Endodermal cell (in vitro differentiated cells): ENCODE results near the gene FAM131A. TPM values are rescaled to one million over a fixed set of nuclear protein-coding genes. Genes with fewer than 3 reads are reported as not detected.

Experiments used
- DNase-seq: peaks from one replicate; pipeline ENCODE4 v3.0.0-alpha.2; 2017
- H3K27ac ChIP-seq: 2 replicates; pipeline ENCODE4 v1.5.1; 2013; ENCODE audit warnings: mild to moderate bottlenecking, low read depth, low read length, moderate library complexity
- H3K27me3 ChIP-seq: 2 replicates; pipeline ENCODE4 v1.6.1; 2013; ENCODE audit warnings: mild to moderate bottlenecking, low read length, moderate library complexity; ENCODE audit not compliant: insufficient read depth, control insufficient read depth, poor library complexity, severe bottlenecking
- H3K36me3 ChIP-seq: 2 replicates; pipeline ENCODE4 v1.7.0; 2013; ENCODE audit warnings: mild to moderate bottlenecking, low read length, moderate library complexity; ENCODE audit not compliant: control insufficient read depth, insufficient read depth
- H3K4me1 ChIP-seq: one replicate; pipeline ENCODE4 v1.7.0; 2013; ENCODE audit warnings: low read length; ENCODE audit not compliant: control insufficient read depth, insufficient read depth
- H3K4me3 ChIP-seq: 2 replicates; pipeline ENCODE4 v1.5.1; 2013; ENCODE audit warnings: mild to moderate bottlenecking, low read length, moderate library complexity
- H3K9ac ChIP-seq: 2 replicates; pipeline ENCODE4 v1.6.1; 2013; ENCODE audit warnings: mild to moderate bottlenecking, low read length, moderate library complexity; ENCODE audit not compliant: poor library complexity, severe bottlenecking; ENCODE audit errors: extremely low read depth
- H3K9me3 ChIP-seq: 2 replicates; pipeline ENCODE4 v1.6.1; 2013; ENCODE audit warnings: mild to moderate bottlenecking, low read length, moderate library complexity; ENCODE audit not compliant: control insufficient read depth
- H3K27ac Mint-ChIP-seq: 2 replicates; pipeline ENCODE4 v1.8.0; 2020; ENCODE audit warnings: mixed read lengths
- H3K27me3 Mint-ChIP-seq: 2 replicates; pipeline ENCODE4 v1.8.0; 2021; ENCODE audit warnings: mild to moderate bottlenecking, mixed read lengths; ENCODE audit not compliant: insufficient read depth
- H3K36me3 Mint-ChIP-seq: 2 replicates; pipeline ENCODE4 v1.8.0; 2020; ENCODE audit warnings: low read depth, mixed read lengths
- H3K4me1 Mint-ChIP-seq: 2 replicates; pipeline ENCODE4 v1.8.0; 2020; ENCODE audit warnings: mixed read lengths
- H3K4me3 Mint-ChIP-seq: 2 replicates; pipeline ENCODE4 v1.8.0; 2020; ENCODE audit warnings: mild to moderate bottlenecking, moderate library complexity, mixed read lengths
- H3K9me3 Mint-ChIP-seq: 2 replicates; pipeline ENCODE4 v1.8.0; 2020; ENCODE audit warnings: mild to moderate bottlenecking, mixed read lengths
- WGBS, 2 experiments: methylation state at CpG; one replicate each; pipeline versions ENCODE4 v1.1.5 to v1.1.7; 2013; ENCODE audit warnings: missing lambda C conversion rate in 2 of 2, mixed read lengths in 1 of 2; ENCODE audit not compliant: insufficient coverage in 1 of 2, insufficient read length in 1 of 2; 5-methylcytosine and 5-hydroxymethylcytosine counted together
- total RNA-seq, 2 donors: library from RNA; stranded (reverse); fragmentation: NEBNext Ultra II Directional in 1 of 2; extraction: Animal tissue kit (Norgen Biotek cat#: 25700) in 1 of 2; gene quantifications; 2 replicates in 1 of 2; 3 replicates in 1 of 2; pipeline ENCODE4 v1.2.1, GENCODE V29; 2021
- TF ChIP-seq, protein P1 (sequence below): fragments of 200-600 bp; sonication (generic); conservative IDR thresholded peaks from 2 replicates; pipeline ENCODE4 v1.5.0; 2021; ENCODE audit warnings: antibody characterized with exemption, mild to moderate bottlenecking

Gene FAM131A
- total RNA-seq, 2 donors from 2014 or later, result 18.3 to 24.1 TPM

DNA sequence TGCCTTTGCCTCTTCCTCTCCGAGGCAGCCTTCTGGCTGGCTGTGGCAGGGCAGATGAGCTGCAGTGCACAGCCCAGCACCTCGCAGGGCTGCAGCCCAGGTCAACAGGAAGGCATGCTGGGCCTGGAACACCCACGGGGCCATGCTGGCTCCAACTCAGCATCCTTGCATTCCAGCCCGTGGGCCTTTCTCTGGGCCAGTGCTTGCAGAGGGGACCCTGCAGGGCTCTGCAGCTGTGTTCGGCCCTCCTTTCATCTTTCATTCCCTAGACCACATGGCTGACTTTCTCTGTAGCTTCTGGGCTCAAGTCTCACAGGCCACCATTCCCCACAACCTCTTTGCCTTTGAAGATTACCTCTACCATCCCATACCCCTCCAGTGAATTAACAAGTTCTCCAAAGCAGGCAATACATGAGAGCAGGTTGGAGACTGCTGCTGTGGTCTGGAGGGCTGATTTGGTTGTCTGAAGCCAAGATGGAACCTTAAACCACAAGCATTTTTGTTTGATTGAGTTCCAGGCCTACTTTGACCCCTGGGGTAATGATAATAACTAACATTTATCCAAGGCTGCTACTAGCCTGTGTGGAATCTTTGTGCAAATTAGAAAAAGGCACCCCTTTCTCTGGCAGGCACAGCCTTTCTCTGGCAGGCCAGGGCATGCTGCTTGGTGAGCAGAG lies 5.9 kb downstream of the FAM131A start:
- Mint-ChIP-seq H3K4me1 (peaks cover 12% of the 10 kb centered on the region), H3K36me3 (peaks cover 30% of the 10 kb centered on the region), H3K27ac (no peak overlapping the region), H3K9me3 (no peaks in the 10 kb centered on the region), H3K27me3 (peaks cover 2% of the 10 kb centered on the region), H3K4me3 (no peak overlapping the region)
- H3K27me3 ChIP-seq, result no peaks in the 10 kb centered on the region
- no peaks in the 10 kb centered on the region for H3K9me3 ChIP-seq
- no peak overlapping the region for H3K27ac ChIP-seq
- WGBS, 2 experiments, result 64 to 86% methylated on average over 3 to 5 of the region's 5 CpGs
- no peak for DNase-seq
- TF ChIP-seq, protein P1, sequence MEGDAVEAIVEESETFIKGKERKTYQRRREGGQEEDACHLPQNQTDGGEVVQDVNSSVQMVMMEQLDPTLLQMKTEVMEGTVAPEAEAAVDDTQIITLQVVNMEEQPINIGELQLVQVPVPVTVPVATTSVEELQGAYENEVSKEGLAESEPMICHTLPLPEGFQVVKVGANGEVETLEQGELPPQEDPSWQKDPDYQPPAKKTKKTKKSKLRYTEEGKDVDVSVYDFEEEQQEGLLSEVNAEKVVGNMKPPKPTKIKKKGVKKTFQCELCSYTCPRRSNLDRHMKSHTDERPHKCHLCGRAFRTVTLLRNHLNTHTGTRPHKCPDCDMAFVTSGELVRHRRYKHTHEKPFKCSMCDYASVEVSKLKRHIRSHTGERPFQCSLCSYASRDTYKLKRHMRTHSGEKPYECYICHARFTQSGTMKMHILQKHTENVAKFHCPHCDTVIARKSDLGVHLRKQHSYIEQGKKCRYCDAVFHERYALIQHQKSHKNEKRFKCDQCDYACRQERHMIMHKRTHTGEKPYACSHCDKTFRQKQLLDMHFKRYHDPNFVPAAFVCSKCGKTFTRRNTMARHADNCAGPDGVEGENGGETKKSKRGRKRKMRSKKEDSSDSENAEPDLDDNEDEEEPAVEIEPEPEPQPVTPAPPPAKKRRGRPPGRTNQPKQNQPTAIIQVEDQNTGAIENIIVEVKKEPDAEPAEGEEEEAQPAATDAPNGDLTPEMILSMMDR, result no peak
- H3K36me3 ChIP-seq, result peaks cover 26% of the 10 kb centered on the region
- H3K4me1 ChIP-seq, result no peaks in the 10 kb centered on the region
- no peak overlapping the region for H3K4me3 ChIP-seq
- no peak overlapping the region for H3K9ac ChIP-seq

DNA sequence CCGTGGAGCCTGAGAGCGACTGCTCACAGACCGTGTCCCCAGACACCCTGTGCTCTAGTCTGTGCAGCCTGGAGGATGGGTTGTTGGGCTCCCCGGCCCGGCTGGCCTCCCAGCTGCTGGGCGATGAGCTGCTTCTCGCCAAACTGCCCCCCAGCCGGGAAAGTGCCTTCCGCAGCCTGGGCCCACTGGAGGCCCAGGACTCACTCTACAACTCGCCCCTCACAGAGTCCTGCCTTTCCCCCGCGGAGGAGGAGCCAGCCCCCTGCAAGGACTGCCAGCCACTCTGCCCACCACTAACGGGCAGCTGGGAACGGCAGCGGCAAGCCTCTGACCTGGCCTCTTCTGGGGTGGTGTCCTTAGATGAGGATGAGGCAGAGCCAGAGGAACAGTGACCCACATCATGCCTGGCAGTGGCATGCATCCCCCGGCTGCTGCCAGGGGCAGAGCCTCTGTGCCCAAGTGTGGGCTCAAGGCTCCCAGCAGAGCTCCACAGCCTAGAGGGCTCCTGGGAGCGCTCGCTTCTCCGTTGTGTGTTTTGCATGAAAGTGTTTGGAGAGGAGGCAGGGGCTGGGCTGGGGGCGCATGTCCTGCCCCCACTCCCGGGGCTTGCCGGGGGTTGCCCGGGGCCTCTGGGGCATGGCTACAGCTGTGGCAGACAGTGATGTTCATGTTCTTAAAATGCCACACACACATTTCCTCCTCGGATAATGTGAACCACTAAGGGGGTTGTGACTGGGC lies 7.3 kb downstream of the FAM131A start:
- no peak overlapping the region for H3K4me3 ChIP-seq
- TF ChIP-seq, protein P1, result no peak
- peak overlapping the region; percentile 24 for H3K27ac ChIP-seq
- no peaks in the 10 kb centered on the region for H3K27me3 Mint-ChIP-seq
- no peak for DNase-seq
- H3K27me3 ChIP-seq, result no peaks in the 10 kb centered on the region
- H3K4me1 Mint-ChIP-seq, result peaks cover 20% of the 10 kb centered on the region
- peaks cover 29% of the 10 kb centered on the region for H3K36me3 ChIP-seq
- no peaks in the 10 kb centered on the region for H3K9me3 Mint-ChIP-seq
- no peak overlapping the region for H3K4me3 Mint-ChIP-seq
- WGBS, 2 experiments, result 87 to 91% methylated on average over 14 to 23 of the region's 24 CpGs
- H3K27ac Mint-ChIP-seq, result no peak overlapping the region
- no peak overlapping the region for H3K9ac ChIP-seq
- H3K4me1 ChIP-seq, result no peaks in the 10 kb centered on the region
- H3K36me3 Mint-ChIP-seq, result peaks cover 34% of the 10 kb centered on the region
- H3K9me3 ChIP-seq, result no peaks in the 10 kb centered on the region

DNA sequence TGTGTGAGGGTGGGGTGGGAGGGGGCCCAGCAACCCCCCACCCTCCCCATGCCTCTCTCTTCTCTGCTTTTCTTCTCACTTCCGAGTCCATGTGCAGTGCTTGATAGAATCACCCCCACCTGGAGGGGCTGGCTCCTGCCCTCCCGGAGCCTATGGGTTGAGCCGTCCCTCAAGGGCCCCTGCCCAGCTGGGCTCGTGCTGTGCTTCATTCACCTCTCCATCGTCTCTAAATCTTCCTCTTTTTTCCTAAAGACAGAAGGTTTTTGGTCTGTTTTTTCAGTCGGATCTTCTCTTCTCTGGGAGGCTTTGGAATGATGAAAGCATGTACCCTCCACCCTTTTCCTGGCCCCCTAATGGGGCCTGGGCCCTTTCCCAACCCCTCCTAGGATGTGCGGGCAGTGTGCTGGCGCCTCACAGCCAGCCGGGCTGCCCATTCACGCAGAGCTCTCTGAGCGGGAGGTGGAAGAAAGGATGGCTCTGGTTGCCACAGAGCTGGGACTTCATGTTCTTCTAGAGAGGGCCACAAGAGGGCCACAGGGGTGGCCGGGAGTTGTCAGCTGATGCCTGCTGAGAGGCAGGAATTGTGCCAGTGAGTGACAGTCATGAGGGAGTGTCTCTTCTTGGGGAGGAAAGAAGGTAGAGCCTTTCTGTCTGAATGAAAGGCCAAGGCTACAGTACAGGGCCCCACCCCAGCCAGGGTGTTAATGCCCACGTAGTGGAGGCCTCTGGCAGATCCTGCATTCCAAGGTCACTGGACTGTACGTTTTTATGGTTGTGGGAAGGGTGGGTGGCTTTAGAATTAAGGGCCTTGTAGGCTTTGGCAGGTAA lies 8.1 kb downstream of the FAM131A start:
- Histone ChIP-seq H3K27ac (peak overlapping the region; percentile 60), H3K36me3 (peaks cover 35% of the 10 kb centered on the region), H3K9me3 (no peaks in the 10 kb centered on the region), H3K4me3 (no peak overlapping the region), H3K4me1 (no peaks in the 10 kb centered on the region), H3K27me3 (no peaks in the 10 kb centered on the region), H3K9ac (no peak overlapping the region)
- Mint-ChIP-seq H3K27ac (peak overlapping the region; percentile 96), H3K36me3 (peaks cover 37% of the 10 kb centered on the region), H3K27me3 (no peaks in the 10 kb centered on the region), H3K9me3 (no peaks in the 10 kb centered on the region), H3K4me1 (peaks cover 22% of the 10 kb centered on the region), H3K4me3 (no peak overlapping the region)
- peak; percentile 94 for DNase-seq
- TF ChIP-seq, protein P1, result peak; percentile 82
- 44 to 46% methylated on average over 8 to 14 of the region's 14 CpGs for WGBS, 2 experiments
